DND-41 (cell line): ENCODE measurements around the gene RABGAP1L.

Source experiments
- ATAC-seq: fragments of 200-7000 bp; cut with Tn5 transposase; 3 replicates; pipeline ENCODE4 v1.9.1; 2021; ENCODE audit warnings: low read depth; ENCODE audit not compliant: insufficient read depth
- DNase-seq: peaks from one replicate; pipeline ENCODE4 v3.0.0-alpha.2; 2020
- H2AFZ ChIP-seq: 2 replicates; pipeline ENCODE4 v1.6.0; 2012; ENCODE audit warnings: low read depth, low read length
- H3K27ac ChIP-seq: 2 replicates; pipeline ENCODE4 v1.5.1; 2012; ENCODE audit warnings: low read length, inconsistent platforms
- H3K27me3 ChIP-seq: fragments of 200-600 bp; sonication (generic); 2 replicates; pipeline ENCODE4 v1.6.0; 2012; ENCODE audit warnings: low read length, mild to moderate bottlenecking, inconsistent platforms; ENCODE audit not compliant: insufficient read depth, poor library complexity
- H3K36me3 ChIP-seq: 2 replicates; pipeline ENCODE4 v1.5.1; 2012; ENCODE audit warnings: low read length, inconsistent platforms; ENCODE audit not compliant: insufficient read depth
- H3K4me1 ChIP-seq: 2 replicates; pipeline ENCODE4 v1.5.1; 2012; ENCODE audit warnings: mild to moderate bottlenecking, low read length; ENCODE audit not compliant: insufficient read depth
- H3K4me2 ChIP-seq: 2 replicates; pipeline ENCODE4 v1.6.0; 2012; ENCODE audit warnings: mild to moderate bottlenecking, moderate library complexity, low read length, inconsistent platforms; ENCODE audit not compliant: insufficient read depth
- H3K4me3 ChIP-seq, 2 experiments: fragments of 200-600 bp in 1 of 2; shearing (Covaris generic) in 1 of 2; 2 replicates each; pipeline ENCODE4 v1.5.1; 2012 to 2016; ENCODE audit warnings: inconsistent platforms in 2 of 2, low read length in 2 of 2, mild to moderate bottlenecking in 2 of 2, low read depth in 1 of 2, moderate library complexity in 1 of 2
- H3K79me2 ChIP-seq: 2 replicates; pipeline ENCODE4 v1.6.0; 2012; ENCODE audit warnings: low read length, inconsistent platforms; ENCODE audit not compliant: insufficient read depth
- H3K9ac ChIP-seq: 2 replicates; pipeline ENCODE4 v1.6.0; 2012; ENCODE audit warnings: low read depth, mild to moderate bottlenecking, inconsistent platforms, low read length, moderate library complexity
- H3K9me3 ChIP-seq: 2 replicates; pipeline ENCODE4 v1.5.1; 2012; ENCODE audit warnings: low read length, moderate library complexity, mild to moderate bottlenecking, inconsistent platforms; ENCODE audit not compliant: insufficient read depth, severe bottlenecking
- H4K20me1 ChIP-seq: 2 replicates; pipeline ENCODE4 v1.6.0; 2012; ENCODE audit warnings: low read length; ENCODE audit not compliant: insufficient read depth
- EZH2 ChIP-seq: IDR thresholded peaks from 3 replicates; pipeline ENCODE4 v1.6.1; 2012; ENCODE audit warnings: borderline replicate concordance, low read depth, mild to moderate bottlenecking, moderate library complexity, low read length, inconsistent platforms; ENCODE audit not compliant: severe bottlenecking
- TF ChIP-seq, protein P1 (sequence below): IDR thresholded peaks from 2 replicates; pipeline ENCODE4 v1.5.1; 2012; ENCODE audit warnings: borderline replicate concordance, low read length, moderate library complexity, mild to moderate bottlenecking; ENCODE audit not compliant: poor library complexity, severe bottlenecking; ENCODE audit errors: extremely low read depth

Gene RABGAP1L

DNA sequence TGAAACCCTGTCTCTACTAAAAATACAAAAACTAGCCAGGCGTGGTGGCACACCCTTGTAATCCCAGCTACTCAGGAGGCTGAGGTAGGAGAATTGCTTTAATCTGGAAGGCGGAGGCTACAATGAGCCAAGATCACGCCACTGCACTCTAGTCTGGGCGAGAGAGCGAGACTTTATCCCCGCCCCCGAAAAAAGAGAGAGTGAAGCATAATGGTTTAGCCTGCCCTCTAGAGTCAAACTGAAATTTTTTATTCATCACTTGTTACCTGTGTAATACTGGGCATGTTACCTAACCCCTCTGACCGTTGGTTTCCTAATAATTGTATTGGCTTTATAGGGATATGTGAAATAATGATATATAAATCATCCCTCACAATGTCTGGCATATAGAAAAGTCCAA is 307.3 kb downstream of the RABGAP1L start:
- H3K36me3 ChIP-seq: no peaks in the 10 kb centered on the region
- H3K27me3 ChIP-seq: no peaks in the 10 kb centered on the region
- H3K79me2 ChIP-seq: no peaks in the 10 kb centered on the region
- no peak overlapping the region for H2AFZ ChIP-seq
- H3K9me3 ChIP-seq: no peaks in the 10 kb centered on the region
- no peak overlapping the region for H3K4me2 ChIP-seq
- no peak overlapping the region for H3K4me3 ChIP-seq
- no peaks in the 10 kb centered on the region for H3K4me1 ChIP-seq
- no peaks in the 10 kb centered on the region for H4K20me1 ChIP-seq
- no peak for DNase-seq
- no peak overlapping the region for H3K27ac ChIP-seq
- H3K9ac ChIP-seq: no peak overlapping the region
- ATAC-seq: no peak
- TF ChIP-seq EZH2: no peak
- TF ChIP-seq, protein P1, sequence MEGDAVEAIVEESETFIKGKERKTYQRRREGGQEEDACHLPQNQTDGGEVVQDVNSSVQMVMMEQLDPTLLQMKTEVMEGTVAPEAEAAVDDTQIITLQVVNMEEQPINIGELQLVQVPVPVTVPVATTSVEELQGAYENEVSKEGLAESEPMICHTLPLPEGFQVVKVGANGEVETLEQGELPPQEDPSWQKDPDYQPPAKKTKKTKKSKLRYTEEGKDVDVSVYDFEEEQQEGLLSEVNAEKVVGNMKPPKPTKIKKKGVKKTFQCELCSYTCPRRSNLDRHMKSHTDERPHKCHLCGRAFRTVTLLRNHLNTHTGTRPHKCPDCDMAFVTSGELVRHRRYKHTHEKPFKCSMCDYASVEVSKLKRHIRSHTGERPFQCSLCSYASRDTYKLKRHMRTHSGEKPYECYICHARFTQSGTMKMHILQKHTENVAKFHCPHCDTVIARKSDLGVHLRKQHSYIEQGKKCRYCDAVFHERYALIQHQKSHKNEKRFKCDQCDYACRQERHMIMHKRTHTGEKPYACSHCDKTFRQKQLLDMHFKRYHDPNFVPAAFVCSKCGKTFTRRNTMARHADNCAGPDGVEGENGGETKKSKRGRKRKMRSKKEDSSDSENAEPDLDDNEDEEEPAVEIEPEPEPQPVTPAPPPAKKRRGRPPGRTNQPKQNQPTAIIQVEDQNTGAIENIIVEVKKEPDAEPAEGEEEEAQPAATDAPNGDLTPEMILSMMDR: no peak

DNA sequence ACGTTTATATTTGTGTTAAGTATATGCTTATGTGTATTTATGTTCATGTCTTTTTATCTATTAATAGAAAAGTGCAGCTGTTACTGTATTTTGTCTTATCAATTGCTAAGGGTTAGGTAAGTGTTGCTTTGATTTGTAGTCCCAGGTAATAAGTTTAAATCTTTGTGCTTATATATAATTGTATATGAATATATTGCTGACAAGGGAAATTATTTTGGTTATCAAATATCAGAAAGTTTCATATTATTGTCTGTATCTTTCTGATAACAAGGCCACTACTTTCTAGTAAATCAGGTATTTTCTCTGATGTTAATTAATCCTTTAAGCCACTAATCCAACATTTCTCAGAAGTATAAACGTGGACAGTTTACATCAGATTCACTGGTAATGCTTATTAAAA is 309.7 kb downstream of the RABGAP1L start:
- H3K9me3 ChIP-seq: no peaks in the 10 kb centered on the region

DNA sequence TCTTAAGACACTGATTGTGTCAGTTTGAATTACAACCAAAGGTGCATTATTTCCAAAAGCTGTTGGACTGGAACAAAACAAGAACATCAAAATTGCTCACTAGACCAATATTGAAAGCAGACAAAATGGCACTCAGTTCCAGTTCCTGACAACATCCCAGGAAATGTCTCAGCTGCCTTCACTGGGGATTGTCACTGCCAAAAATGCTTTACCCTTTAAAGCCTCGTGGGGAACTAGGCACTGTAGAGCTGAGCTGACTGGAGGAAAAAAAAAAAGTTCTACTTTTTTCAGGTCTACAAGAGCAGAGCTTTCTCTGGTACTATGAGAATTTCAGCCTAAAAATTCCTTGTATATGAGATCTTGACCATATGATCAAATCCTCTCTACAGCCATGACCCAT is 310.4 kb downstream of the RABGAP1L start:
- H2AFZ ChIP-seq: no peak overlapping the region
- H3K4me3 ChIP-seq: no peak overlapping the region
- H3K4me1 ChIP-seq: no peaks in the 10 kb centered on the region
- H3K4me2 ChIP-seq: no peak overlapping the region
- TF ChIP-seq, protein P1: no peak
- no peak for TF ChIP-seq EZH2
- DNase-seq (no peak), ATAC-seq (no peak)
- no peaks in the 10 kb centered on the region for H3K79me2 ChIP-seq
- no peak overlapping the region for H3K9ac ChIP-seq
- no peak overlapping the region for H3K27ac ChIP-seq
- no peaks in the 10 kb centered on the region for H3K9me3 ChIP-seq
- no peaks in the 10 kb centered on the region for H3K27me3 ChIP-seq
- no peaks in the 10 kb centered on the region for H4K20me1 ChIP-seq
- no peaks in the 10 kb centered on the region for H3K36me3 ChIP-seq

More for the DNA sequence above, 309.7 kb downstream of the RABGAP1L start:
- Histone ChIP-seq H4K20me1 (no peaks in the 10 kb centered on the region), H3K4me2 (no peak overlapping the region), H3K79me2 (no peaks in the 10 kb centered on the region), H3K27me3 (no peaks in the 10 kb centered on the region), H3K27ac (no peak overlapping the region), H3K4me3 (no peak overlapping the region), H3K9ac (no peak overlapping the region), H3K36me3 (no peaks in the 10 kb centered on the region), H2AFZ (no peak overlapping the region), H3K4me1 (no peaks in the 10 kb centered on the region)
- no peak for DNase-seq
- TF ChIP-seq, protein P1: no peak
- no peak for TF ChIP-seq EZH2
- ATAC-seq: no peak

DNA sequence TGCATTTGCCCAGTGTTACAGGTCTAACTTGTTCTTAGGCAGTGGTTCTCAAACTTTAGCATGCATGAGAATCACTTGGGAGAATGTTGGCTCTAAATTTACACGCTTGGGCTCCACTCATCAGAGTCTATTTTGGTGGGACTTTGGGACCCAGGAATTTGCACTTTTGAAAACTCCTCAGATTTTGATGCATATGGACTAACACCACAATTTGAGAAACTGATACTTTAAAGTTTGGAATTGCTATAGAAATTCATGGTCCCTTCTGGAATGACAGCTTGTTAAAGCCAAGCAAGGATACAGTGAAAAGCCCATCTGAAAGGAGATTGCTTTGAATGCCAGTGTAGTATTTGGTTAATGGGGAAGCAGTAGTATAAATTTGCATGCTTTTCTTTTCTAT is 320.0 kb downstream of the RABGAP1L start:
- Histone ChIP-seq H3K4me2 (no peak overlapping the region), H3K79me2 (no peaks in the 10 kb centered on the region), H3K27ac (no peak overlapping the region), H3K36me3 (no peaks in the 10 kb centered on the region), H3K9me3 (no peaks in the 10 kb centered on the region), H2AFZ (no peak overlapping the region), H3K27me3 (no peaks in the 10 kb centered on the region), H4K20me1 (no peaks in the 10 kb centered on the region), H3K4me1 (no peaks in the 10 kb centered on the region), H3K9ac (no peak overlapping the region), H3K4me3 (no peak overlapping the region)
- TF ChIP-seq EZH2: no peak
- TF ChIP-seq, protein P1: no peak
- DNase-seq: no peak
- ATAC-seq: no peak
